ENCODE measurements around the gene ZSCAN26.
"Not testable (repeated sequence)": the region's sequence is repeated elsewhere in the genome, so short reads cannot be mapped to it uniquely, and the experiment has no call there.

The ZSCAN26 gene

GRCh38 chr6:28317866-28318265, 50.9 kb downstream of the ZSCAN26 start:
- DNase-seq (ENCODE audit: low read depth, low spot score), result not testable (repeated sequence)

GRCh38 chr6:28322661-28323060, 55.7 kb downstream of the ZSCAN26 start:
- DNase-seq (ENCODE audit: low read depth, low spot score), result no peak

- no peak for DNase-seq (ENCODE audit: low read depth, low spot score)
Observed at GRCh38 chr6:28323813-28324424, 57.0 kb downstream of the ZSCAN26 start.

- DNase-seq (ENCODE audit: low read depth, low spot score), result no peak
Observed at GRCh38 chr6:28326371-28326948, 59.5 kb downstream of the ZSCAN26 start.
